ENCODE data around the gene MLANA.

GRCh38 chr9:5854063-5854790 lies 36.5 kb upstream of the MLANA start:
- TF ChIP-seq CTCF (IDR thresholded peaks at IDR 0.05) (no peak), POLR2A (IDR thresholded peaks at IDR 0.05) (no peak)
